RCC 7860 (cell line): ENCODE results near the gene ACCS.

Experiments
- DNase-seq: peaks from one replicate; pipeline ENCODE4 v3.0.0-alpha.2; 2015; ENCODE audit warnings: low spot score
- FAIRE-seq: peaks from 2 replicates; lab custom pipeline; 2012; peaks lifted over from hg19 to GRCh38; lab: Jason Lieb, UNC

ACCS gene, protein sequence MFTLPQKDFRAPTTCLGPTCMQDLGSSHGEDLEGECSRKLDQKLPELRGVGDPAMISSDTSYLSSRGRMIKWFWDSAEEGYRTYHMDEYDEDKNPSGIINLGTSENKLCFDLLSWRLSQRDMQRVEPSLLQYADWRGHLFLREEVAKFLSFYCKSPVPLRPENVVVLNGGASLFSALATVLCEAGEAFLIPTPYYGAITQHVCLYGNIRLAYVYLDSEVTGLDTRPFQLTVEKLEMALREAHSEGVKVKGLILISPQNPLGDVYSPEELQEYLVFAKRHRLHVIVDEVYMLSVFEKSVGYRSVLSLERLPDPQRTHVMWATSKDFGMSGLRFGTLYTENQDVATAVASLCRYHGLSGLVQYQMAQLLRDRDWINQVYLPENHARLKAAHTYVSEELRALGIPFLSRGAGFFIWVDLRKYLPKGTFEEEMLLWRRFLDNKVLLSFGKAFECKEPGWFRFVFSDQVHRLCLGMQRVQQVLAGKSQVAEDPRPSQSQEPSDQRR

DNA sequence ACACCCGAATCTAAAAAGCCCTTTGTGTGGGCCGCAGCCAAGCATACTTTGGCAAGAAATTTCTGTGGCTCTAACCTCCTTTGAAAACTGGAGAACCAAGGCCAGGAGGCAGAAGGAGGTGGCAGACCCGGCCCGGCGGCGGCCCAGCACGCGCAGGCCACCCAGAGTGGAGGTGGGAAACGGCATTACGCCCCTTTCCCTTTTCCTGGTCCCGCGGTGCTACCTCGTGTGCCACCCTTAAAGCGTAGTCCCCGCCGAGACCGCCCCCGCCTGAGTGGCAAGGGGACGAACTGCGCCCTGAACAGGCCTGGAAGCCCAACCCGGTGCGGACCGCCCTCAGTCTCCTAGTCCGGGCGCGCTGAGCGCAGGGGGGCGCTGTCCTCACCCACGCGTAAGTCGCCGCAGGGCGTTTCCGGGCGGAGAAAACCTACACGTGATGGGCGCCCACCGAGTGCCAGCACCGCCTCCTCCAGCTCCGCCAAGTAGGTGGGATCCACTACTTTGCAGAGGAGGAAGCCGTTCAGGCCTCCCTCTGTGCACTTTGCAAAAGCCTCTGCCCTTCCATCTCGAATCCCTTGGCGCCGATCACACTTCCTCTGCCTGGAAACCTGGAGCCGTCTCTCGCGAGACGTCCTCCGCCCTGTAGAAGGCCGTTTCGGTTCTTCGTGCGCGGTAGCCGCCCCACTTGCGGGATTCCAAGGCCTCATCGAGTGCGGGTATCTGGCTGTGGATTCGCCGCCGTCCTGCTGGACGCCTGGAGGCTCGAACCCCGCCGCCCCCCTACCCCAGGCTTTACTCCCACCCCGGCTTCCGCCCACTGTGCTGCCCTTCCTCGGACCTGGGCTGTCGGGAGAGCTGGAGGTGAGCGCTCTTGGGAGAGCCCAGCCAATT is at the start of gene ACCS:
Gene ACCS, plus strand, starts transcription at position 430 of the 891 bp plus-strand sequence. CDS start 1,358 bp downstream, outside the sequence.
- peak; percentile 34 for DNase-seq
- FAIRE-seq = no peak

DNA sequence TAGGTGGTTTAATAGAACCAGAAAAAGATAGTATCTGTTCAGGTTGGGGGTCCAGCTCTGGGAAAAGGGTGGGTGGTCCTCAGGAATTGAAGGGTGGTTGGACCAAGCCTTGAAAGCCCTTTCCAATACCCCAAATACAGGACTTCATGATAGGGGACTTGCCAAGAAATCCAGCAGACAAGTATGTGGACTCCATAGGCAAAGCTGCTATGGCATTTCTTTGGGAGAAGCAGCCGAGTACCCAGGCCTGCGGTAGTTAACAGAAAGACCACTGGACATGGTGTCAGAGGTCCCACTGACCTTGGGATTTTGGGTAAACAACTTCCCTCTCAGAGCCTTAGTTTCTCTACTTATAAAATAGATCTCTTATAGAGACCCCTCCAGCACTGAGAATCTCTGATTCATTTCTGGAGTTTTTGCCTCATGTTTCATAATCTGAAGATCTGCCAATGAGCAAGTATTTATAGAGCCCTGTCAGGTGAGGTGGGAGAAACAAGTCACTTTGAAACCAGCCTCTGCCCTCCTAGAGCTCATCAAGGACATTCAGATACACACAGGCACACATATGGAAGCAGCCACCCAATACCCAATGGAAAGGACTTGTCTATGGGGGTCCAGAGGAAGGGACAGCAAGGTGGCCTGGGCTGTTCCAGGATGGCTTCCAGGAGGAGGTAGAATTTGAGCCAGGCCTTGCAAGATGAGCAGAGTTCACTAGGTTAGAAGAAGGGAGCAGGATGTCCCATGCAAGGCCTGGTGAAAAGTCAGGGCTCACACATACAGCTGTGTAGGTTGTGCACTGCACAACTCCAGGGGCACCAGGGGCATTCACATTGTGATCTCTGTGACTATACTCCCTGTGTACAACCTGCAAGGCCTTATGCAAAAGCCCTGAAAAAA is 49.3 kb upstream of the ACCS start:
- DNase-seq = no peak
- FAIRE-seq = no peak

DNA sequence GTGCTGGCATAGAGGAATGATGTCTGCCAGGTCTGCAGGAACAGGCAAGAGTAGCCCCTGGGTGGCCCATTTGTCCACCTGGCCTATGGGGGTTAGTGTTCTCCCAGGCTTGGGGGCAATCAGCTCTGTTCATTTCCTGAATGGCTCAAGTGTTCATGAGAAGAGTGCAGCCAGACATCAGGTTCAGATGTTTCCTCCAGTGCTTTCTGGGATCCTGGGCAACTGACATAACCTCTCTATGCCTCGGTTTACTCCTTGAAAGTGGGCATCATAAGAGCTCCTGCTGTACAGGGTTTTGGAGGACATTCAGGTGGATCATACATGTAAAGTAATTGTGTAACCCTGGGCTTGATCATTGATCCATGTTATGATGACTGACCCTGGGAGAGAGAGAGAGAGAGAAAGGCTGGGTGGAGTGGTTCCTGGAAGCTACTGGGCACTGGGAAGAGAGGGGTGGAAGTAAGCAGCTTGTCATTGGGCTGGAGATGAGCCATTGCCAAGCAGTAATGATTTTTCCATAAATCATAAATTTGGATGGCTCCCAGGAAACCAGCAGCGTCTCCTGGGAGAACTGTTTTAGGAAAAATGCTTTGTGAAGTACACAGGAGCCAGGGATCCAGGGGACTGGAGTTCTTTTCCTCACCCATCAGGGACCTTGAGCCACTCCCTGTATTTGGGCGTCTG is 48.5 kb upstream of the ACCS start:
- no peak for DNase-seq
- FAIRE-seq = no peak

DNA sequence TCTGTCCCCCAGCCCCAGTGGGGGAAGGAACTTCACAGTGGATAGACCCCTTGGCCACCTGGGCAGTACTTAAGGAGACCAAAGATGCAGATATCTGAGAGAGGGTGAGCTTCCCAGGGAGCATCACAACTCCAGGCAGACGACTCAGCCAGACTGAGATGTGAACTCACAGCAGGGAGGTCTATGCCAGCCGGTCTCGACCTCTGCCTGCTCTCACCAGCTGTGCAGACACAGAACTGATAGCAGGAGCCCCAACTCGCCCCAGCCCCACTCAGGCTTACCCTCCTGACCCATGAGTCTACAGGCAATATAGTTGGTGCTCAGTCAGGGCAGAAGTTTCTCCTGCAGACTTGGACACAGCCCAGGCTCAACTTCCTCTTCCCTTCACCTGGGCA is 47.9 kb upstream of the ACCS start:
- FAIRE-seq (no peak), DNase-seq (no peak)

DNA sequence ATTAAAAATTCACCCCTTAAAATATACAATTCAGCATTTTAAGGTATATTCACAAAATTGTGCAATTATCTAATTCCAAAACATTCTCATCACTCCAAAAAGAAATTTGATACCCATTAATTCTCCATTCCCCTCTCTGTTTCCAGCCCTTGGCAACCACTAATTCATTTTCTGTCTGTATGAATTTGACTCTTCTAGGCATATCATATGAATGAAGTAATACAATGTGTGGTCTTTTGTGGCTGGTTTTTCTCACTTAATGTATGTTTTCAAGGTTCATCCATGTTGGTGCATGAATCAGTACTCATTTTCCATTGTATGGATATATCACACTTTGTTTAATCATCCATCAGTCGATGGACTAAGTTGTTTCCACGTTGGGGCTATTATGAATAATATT is 47.2 kb upstream of the ACCS start:
- FAIRE-seq (no peak), DNase-seq (no peak)

DNA sequence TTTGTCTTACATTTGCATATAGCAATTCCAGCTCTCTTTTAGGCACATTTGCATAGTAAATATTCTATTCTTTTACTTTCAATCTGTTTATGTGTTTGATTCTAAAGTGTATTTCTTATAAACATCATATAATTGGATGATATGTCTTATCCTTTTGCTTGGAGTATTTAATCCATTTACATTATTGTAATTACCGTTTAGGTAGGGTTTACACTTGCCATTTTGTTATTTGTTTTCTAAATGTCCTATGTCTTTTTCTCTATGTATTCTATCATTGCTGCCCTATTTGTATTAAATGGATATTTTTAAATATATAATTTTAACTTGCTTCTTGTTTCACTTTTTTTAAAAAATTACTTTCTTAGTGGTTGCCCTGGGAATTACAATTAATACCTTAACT is 41.1 kb upstream of the ACCS start:
- no peak for FAIRE-seq

DNA sequence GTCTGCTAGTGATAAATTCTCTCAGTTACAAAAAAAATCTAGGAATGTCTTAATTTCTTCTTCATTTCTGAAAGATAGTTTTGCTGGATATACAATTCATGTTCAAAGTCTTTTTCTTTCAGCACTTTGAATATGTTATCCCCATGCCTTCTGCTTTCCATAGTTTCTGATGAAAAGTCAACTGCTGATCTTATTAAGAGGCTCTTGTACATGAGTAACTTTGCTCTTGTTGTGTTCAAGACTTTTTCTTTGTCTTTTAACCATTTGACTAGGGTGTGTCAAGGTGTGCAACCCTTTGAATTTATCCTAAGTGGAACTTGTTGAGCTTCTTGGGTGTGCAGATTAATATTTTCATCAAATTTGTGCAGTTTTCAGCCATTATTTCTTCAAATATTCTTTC is 40.3 kb upstream of the ACCS start:
- FAIRE-seq (no peak), DNase-seq (no peak)

More for the DNA sequence above, 41.1 kb upstream of the ACCS start:
- DNase-seq = no peak

DNA sequence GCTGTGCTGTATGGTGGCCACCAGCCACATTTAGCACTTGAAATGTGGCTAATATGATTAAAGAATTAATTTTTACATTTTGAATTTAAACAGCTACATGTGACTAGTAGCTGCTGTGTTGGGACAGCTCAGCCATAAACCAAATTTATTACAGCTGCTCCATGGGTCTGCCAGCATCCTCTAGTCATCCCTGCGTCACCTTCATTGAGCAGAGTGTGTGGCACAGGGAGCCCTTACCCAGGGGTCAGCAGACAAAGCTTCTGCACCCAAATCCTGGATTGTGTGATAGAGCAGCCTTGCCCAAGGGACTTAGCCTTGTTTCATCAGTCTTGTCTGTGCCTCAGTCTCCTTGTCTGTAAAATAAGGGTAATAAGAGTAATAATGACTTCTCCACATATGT is 37.7 kb upstream of the ACCS start:
- DNase-seq (no peak), FAIRE-seq (no peak)

DNA sequence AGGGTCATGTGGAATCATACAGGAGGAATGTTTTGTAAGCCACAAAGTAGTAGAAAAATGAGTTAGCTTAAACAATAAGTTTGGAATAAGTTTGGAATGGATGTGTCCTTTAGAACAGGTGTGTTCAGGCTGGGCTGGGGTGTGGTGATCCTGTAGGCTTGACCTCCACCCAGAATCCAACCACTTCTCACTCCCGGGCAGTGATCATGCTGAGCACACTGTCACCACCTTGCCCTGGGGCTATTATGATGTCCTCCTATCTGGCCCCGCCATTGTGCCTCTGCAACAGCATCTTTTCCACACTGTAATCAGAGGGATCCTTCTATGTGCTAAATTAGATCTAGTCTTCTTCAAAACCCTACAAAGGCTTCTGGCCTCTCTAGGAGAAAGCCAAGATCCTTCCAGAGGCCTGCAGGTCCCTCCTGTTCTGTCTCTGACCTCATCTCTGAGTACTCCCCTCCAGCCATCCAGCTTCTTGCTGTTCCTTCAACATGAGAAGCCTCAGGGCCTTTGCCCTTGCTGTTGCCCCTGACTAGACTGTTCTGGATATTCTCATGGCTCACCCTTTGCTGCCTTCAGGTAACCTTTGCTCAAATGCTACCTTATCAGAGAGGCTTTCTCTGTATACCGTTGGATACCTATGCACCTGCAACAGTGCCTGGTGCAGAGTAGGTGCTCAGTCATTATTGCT is 37.1 kb upstream of the ACCS start:
- FAIRE-seq (no peak), DNase-seq (no peak)

DNA sequence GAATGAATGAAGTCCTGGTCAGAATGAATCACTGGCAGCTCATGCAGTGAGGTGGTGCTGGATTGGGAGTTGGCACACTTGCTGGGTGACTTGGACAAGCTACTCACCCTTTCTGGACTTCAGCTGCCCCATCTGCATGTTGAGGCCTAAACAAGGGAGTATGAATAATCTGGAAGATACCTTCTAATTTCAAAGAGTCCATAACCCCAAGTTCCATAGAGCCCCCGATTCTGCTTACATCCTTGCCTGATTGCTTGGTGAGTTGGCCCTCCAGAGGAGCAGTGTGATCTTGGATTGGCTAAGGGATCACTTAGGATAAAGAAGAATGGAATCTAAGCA is 36.6 kb upstream of the ACCS start:
- no peak for DNase-seq
- FAIRE-seq = no peak

DNA sequence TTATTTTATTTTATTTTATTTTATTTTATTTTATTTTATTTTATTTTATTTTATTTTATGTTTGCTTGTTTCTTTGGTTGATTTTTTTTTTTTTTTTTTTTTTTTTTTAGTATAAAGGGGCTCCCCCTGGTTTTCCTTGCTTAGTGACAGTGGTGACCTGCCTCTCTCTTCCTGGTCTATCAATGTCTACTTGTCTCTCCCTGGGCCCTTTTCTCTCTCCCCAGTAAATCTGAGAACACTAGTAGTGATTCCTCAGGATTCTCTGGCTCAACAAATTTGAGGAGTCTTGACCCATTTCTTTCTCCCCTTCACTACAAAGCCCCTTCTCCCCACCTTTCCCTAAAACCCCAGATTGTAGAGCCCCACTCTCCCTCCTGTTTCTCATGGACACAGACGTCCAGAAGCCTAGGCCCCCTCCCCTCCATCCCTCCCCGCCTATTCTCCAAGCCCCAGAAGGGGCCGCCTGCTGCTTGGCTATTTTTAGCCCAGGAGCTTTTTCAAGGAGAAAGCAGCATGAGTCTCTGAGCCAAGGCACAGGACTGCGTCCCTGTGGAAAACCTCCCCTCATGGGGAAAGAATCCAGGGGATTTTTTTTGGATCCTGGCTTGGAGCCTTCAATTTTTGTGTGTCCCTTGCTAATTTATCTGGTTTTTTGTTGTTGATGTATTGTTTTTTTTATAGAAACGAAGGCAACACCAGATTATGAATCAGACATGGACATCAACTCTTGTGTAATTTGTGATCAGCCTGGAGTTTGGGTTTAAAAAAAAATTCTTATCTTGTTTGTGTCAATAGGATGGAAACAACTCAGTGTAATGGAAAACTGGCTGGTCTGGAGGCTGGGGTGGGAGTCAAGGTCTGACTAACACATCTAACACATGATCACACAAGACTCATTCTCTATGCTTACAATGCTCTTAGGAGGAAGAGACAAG is 35.8 kb upstream of the ACCS start:
- FAIRE-seq (no peak), DNase-seq (no peak)

DNA sequence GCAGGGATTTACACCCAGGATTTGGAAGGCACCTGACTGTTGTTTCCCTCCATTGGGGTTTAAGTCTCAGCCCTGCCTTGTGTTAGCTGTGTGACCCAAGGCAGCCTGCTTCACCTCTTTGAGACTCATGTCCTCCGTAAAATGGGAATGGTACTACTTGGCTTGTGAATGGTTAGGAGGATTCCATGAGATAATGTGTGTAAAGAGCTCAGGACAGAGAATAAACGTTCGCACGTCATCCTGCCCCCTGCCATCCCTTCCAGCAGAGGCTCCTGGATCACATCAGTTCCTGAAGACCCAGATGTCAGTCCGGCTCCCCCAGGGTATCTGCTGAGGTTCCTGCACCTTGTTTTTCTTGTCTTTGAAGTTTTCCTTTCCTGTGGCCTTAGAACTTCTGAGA is 35.1 kb upstream of the ACCS start:
- FAIRE-seq (no peak), DNase-seq (no peak)

DNA sequence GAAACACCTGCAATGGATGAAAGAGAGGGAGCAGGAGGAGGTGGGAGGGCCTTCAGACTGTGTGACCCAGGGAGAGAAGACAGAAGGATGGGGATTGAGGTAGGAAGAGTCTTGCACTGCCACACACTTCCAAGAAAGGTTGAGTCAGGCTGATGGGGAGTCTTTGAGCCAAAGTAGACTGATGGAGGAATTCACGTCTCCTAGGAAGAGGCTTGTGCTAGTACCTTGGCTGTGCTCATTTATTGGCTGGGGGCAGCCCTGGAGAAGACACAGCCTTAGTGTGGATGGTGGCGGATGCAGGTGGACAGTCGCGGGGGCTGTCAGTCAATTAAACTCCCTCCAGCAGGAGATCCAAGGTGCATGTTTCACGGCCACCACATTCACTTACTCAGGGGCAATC is 34.5 kb upstream of the ACCS start:
- DNase-seq = no peak
- FAIRE-seq = no peak

DNA sequence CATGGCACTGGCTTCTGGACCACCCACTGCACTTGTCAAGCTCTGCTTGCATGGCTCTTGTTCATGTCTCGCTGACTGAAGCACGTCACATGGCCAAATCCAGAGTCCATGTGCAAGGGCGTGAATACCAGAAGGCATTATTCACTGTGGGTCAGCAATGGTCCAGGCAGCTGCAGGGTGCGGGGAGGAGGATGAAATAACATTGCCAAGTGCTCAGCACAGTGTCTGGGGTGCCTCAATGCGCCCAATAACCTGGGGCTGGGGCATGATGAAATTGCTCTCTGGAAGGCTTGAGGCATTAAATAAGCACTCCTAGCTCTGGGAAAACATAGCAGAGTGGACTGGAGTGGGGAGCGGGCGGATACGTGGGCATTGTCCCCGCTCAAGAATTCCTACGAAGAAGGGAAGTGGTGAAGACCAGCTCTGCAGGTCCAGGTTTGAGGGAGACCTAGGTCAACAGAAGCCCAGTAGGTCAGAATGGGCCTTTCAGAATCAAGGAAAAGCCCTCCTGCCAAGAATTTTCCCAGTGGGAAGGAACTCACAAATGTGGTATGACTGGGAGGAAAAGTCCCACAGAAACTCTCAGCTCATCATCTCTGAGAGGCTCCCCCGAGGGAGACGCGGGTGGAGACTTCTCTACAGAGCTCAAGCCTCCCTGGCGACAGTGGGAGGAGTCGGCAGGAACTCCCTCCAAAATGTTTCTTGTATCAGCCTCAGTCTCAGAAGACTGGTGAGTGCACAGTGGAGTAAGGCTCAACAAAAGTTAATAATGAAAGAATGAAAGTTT is 33.6 kb upstream of the ACCS start:
- DNase-seq (no peak), FAIRE-seq (no peak)

DNA sequence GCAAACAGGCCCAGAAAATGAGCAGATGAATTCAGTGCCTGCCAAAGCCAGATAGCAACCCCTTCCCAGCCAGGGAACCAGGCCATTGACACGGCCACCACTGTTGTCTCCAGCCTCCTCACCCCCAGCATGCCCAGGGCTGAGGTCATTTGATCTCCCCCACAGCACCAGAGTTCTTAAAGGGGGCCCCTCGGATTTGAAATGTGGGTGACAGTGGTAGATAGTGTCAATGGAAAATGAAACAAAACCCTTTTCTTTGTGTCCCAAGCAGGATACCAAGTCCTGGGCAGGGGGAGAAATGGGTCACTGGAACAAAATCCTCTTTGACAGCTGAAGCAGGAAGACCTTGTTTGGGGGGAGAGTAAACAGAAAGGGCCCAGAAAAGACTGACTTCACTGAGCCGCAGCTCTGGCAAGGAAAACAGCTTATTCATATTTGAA is 32.6 kb upstream of the ACCS start:
- FAIRE-seq (no peak), DNase-seq (no peak)

DNA sequence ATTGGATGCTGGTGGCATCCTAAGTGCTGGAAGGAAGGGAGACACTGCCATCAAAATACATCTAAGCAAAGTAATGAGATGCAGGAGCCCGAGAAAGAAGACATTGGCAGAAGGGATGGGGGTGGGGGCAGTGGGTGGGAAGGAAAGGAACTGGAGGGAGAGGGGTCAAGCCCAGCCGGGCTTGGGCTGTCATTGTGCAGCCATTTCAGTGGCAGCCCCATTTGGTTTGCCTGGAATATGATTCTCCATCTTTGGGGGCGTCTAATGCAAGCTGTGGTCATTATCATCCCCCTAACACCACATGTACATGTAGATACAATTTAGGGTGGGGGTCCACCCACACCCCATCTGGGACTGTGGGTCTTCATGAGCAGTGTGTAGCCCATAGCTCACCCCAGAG is 32.2 kb upstream of the ACCS start:
- no peak for FAIRE-seq

DNA sequence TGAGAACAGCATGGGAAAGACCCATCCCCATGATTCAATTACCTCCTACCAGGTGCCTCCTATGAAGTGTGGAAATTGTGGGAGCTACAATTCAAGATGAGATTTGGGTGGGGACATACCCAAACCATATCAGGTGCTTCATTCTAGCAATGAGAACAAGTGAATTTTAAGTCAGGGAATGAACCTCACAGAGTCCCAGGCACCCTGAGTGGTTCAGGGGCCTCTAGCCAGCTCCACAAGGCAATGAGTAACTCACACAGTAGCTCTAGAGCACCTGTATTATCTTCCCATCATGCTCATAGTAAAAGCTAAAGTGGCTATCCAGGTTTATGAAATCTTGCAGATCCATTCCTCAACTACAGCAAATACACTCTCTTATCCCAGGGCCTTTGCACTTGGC is 31.4 kb upstream of the ACCS start:
- DNase-seq = no peak
- no peak for FAIRE-seq

More for the DNA sequence above, 32.2 kb upstream of the ACCS start:
- no peak for DNase-seq
